GM12878 (cell line): Measurements from ENCODE around the gene CCDC88C. TPM values are rescaled to one million over a fixed set of nuclear protein-coding genes. Genes with fewer than 3 reads are reported as not detected.

Experiments used
- ATAC-seq: fragments of 200-7000 bp; cut with Tn5 transposase; 3 replicates; pipeline ENCODE4 v1.9.1; 2020; ENCODE audit warnings: mild to moderate bottlenecking, moderate library complexity
- BruUV-seq: library from RNA; stranded (reverse); fragments of 400-500 nt; replicated peaks from 2 replicates; lab custom pipeline; 2021; lab: Mats Ljungman, UMichigan
- CTCF ChIA-PET: fragments of 300-600 bp; sonication (Branson Sonifier 250); formaldehyde crosslinking; extraction: SDS; loops from one replicate; lab custom pipeline; 2021; ENCODE audit warnings: inconsistent platforms; lab: Yijun Ruan, JAX
- POLR2A ChIA-PET: fragments of 350-600 bp; formaldehyde crosslinking; extraction: SDS; loops from one replicate; lab custom pipeline; 2021; ENCODE audit warnings: inconsistent platforms; lab: Charles Lee
- RAD21 ChIA-PET: fragments of 300-600 bp; sonication (Branson Sonifier 250); formaldehyde crosslinking; loops from one replicate; lab custom pipeline; 2023; ENCODE audit warnings: antibody characterized with exemption; ENCODE audit not compliant: unreplicated experiment; lab: Charles Lee
- SMC1A ChIA-PET: fragments of 300-600 bp; sonication (Branson Sonifier 250); formaldehyde crosslinking; loops from one replicate; lab custom pipeline; 2023; ENCODE audit not compliant: unreplicated experiment, uncharacterized antibody; lab: Charles Lee
- DNase-seq: peaks from one replicate; pipeline ENCODE4 v3.0.0-alpha.2; 2011; ENCODE audit warnings: low read depth, low spot score
- FAIRE-seq: peaks from 3 replicates; lab custom pipeline; 2011; peaks lifted over from hg19 to GRCh38; lab: Jason Lieb, UNC
- H2AFZ ChIP-seq: 2 replicates; pipeline ENCODE4 v1.6.0; 2011; ENCODE audit warnings: low read depth, low read length, control low read depth; ENCODE audit not compliant: control insufficient read depth
- H3K27ac ChIP-seq: 2 replicates; pipeline ENCODE4 v1.5.1; 2011; ENCODE audit warnings: control low read depth; ENCODE audit not compliant: control insufficient read depth, insufficient read depth
- H3K27me3 ChIP-seq, 2 experiments: replicated peaks in 1 of 2; 2 replicates each; pipeline versions ENCODE4 v1.6.0 to v1.6.1; 2011; ENCODE audit warnings: low read length in 1 of 2; ENCODE audit not compliant: control insufficient read depth in 2 of 2, insufficient read depth in 2 of 2
- H3K36me3 ChIP-seq, 2 experiments: 2 replicates each; pipeline ENCODE4 v1.5.1; 2011; ENCODE audit warnings: low read length in 1 of 2; ENCODE audit not compliant: control insufficient read depth in 2 of 2, insufficient read depth in 2 of 2
- H3K4me1 ChIP-seq: 2 replicates; pipeline ENCODE4 v1.6.1; 2011; ENCODE audit warnings: mild to moderate bottlenecking, low read length, moderate library complexity, mixed read lengths; ENCODE audit not compliant: control insufficient read depth, insufficient read depth
- H3K4me2 ChIP-seq: 2 replicates; pipeline ENCODE4 v1.6.0; 2011; ENCODE audit warnings: control low read depth; ENCODE audit not compliant: control insufficient read depth, insufficient read depth
- H3K4me3 ChIP-seq: fragments of 200-600 bp; sonication (generic); 2 replicates; pipeline ENCODE4 v1.5.1; 2016
- H3K79me2 ChIP-seq: 2 replicates; pipeline ENCODE4 v1.6.0; 2011; ENCODE audit warnings: low read length; ENCODE audit not compliant: control insufficient read depth, insufficient read depth
- H3K9ac ChIP-seq: 2 replicates; pipeline ENCODE4 v1.8.0; 2011; ENCODE audit warnings: low read length, control low read depth, mixed read lengths; ENCODE audit not compliant: control insufficient read depth, insufficient read depth
- H3K9me3 ChIP-seq: replicated peaks from 3 replicates; pipeline ENCODE4 v1.5.1; 2011; ENCODE audit warnings: mild to moderate bottlenecking, low read length; ENCODE audit not compliant: control insufficient read depth, insufficient read depth
- H4K20me1 ChIP-seq: 2 replicates; pipeline ENCODE4 v1.6.0; 2011; ENCODE audit not compliant: control insufficient read depth, insufficient read depth
- EP300 ChIP-seq, 2 experiments: fragments of 150-350 bp in 1 of 2; IDR thresholded peaks; 2 replicates each; pipeline ENCODE4 v1.6.1; 2011 to 2012; ENCODE audit warnings: low read depth in 2 of 2, low read length in 2 of 2, borderline replicate concordance in 1 of 2, improper control_type of control experiment in 1 of 2, inconsistent platforms in 1 of 2; ENCODE audit not compliant: control insufficient read depth in 1 of 2
- IRF3 ChIP-seq: fragments of 450-650 bp; IDR thresholded peaks from 2 replicates; pipeline ENCODE4 v1.6.1; 2014; ENCODE audit warnings: mild to moderate bottlenecking
- KDM1A ChIP-seq: fragments of 200-600 bp; sonication (generic); IDR thresholded peaks from 2 replicates; pipeline ENCODE4 v1.6.1; 2016; ENCODE audit warnings: borderline replicate concordance
- PML ChIP-seq: IDR thresholded peaks from 2 replicates; pipeline ENCODE4 v1.6.1; 2012; ENCODE audit warnings: low read length, inconsistent platforms
- REST ChIP-seq: IDR thresholded peaks from 2 replicates; pipeline ENCODE4 v1.6.1; 2012; ENCODE audit warnings: mild to moderate bottlenecking, low read depth, low read length
- TCF7 ChIP-seq: IDR thresholded peaks from 2 replicates; pipeline ENCODE4 v1.6.1; 2014; ENCODE audit warnings: antibody characterized with exemption, borderline replicate concordance
- USF2 ChIP-seq: IDR thresholded peaks from 2 replicates; pipeline ENCODE4 v1.6.1; 2011; ENCODE audit warnings: low read depth, low read length, improper control_type of control experiment, borderline replicate concordance
- YY1 ChIP-seq: IDR thresholded peaks from 2 replicates; pipeline ENCODE4 v1.6.1; 2011; ENCODE audit warnings: low read depth, mild to moderate bottlenecking, low read length
- ZBTB4 ChIP-seq: fragments of 450-650 bp; formaldehyde crosslinking; IDR thresholded peaks from 2 replicates; pipeline ENCODE4 v1.4.0; 2022; ENCODE audit warnings: mild to moderate bottlenecking, moderate library complexity
- WGBS: methylation state at CpG from one replicate; pipeline ENCODE4 v1.1.6; 2016; ENCODE audit warnings: low lambda C conversion rate; ENCODE audit not compliant: insufficient replicate concordance, insufficient coverage; ENCODE audit errors: missing lambda C conversion rate; 5-methylcytosine and 5-hydroxymethylcytosine counted together
- in situ Hi-C: fragments of 300-500 bp; cut with MboI; formaldehyde crosslinking; loops from 9 replicates; pipeline ENCODE4 v1.14.3; 2018; ENCODE audit warnings: mixed read lengths
- intact Hi-C: fragments of 100-400 bp; cut with micrococcal nuclease; formaldehyde crosslinking; loops from one replicate; pipeline ENCODE4 v1.14.2; 2022; ENCODE audit not compliant: unreplicated experiment
- polyA plus RNA-seq, 11 experiments: library from polyadenylated mRNA; depleted of rRNA in 4 of 11; unstranded in 6 of 11; stranded (reverse) in 5 of 11; fragments of >200 nt; fragmentation: Nextera tagmentation in 4 of 11; fragmentation: Illumina TruSeq in 1 of 11; extraction: Ambion mirVana in 4 of 11; extraction: Trizol in 1 of 11; gene quantifications; 1 replicate in 1 of 11; 2 replicates in 10 of 11; pipeline versions ENCODE4 v1.2.1 to v1.2.3, GENCODE V29; 2011 to 2016; ENCODE audit warnings: inconsistent platforms in 2 of 11, missing spikeins in 2 of 11, low read depth in 1 of 11
- total RNA-seq, 4 experiments: library from RNA; depleted of rRNA in 3 of 4; stranded (reverse); fragments of >200 nt in 3 of 4; fragmentation: Illumina TruSeq in 1 of 4; extraction: Trizol in 1 of 4; gene quantifications; 2 replicates each; pipeline versions ENCODE4 v1.2.1 to v1.2.3, GENCODE V29; 2013 to 2021

CCDC88C gene
- total and polyA plus RNA-seq, 10 of the 15 experiments (the other 5 are each of a cell fraction or from before 2014, with no cell fraction given), result 4.0 to 79.6 (median 36.6) TPM

DNA sequence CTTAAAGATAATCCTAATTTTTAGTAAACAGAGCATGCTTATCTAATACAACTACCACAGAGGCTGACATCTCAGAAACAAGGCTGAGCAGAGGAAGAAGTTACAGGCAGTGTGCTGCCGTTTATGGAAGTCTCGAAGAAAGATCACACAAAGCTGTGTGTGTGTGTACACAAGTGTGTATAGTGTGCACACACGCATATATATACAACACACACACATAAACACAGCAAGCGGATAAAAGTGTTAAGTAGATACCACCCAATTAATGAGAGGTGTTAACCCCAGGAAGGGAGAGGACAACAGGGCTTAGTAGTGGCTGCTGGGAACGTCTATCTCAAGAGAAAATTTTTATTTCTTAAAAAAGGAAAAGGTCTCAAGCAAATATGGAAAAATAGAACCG lies 15.3 kb downstream of the CCDC88C start:
- Histone ChIP-seq H4K20me1 (peaks cover 19% of the 10 kb centered on the region), H3K27ac (no peak overlapping the region; the same call in 1 of the 2 replicates), H3K4me2 (no peak overlapping the region; the same call in 1 of the 2 replicates), H3K4me3 (no peak overlapping the region)
- intact Hi-C loops (no loop called here), in situ Hi-C loops (no loop called here)
- ATAC-seq (no peak), FAIRE-seq (no peak), DNase-seq (no peak)
- WGBS, result 89% methylated on average over 6 of the region's 6 CpGs
- TF ChIP-seq PML, result no peak
- no peak for TF ChIP-seq KDM1A
- TF ChIP-seq TCF7, result no peak
- TF ChIP-seq EP300 (IDR thresholded peaks at IDR 0.05; ENCODE audit: borderline replicate concordance in 1 of 2, control insufficient read depth in 1 of 2, low read depth in 2 of 2, low read length in 2 of 2), result no peak
- TF ChIP-seq YY1, result no peak
- no peak for TF ChIP-seq ZBTB4 (CRISPR knock-in tag)
- no peak for TF ChIP-seq IRF3
- TF ChIP-seq REST, result no peak
- TF ChIP-seq USF2, result no peak
- TF ChIP-seq, all 136 proteins: peak for 0
- ChIA-PET POLR2A (interaction anchor here (0.8 to 1.3 kb wide), 3 partner anchors 8 to 13 kb away, joined by 3 to 5 read pairs (median 3); no protein-coding TSS in a partner anchor), CTCF (interaction anchor here (3.0 to 8.1 kb wide), 2 partner anchors 13 to 46 kb away, joined by 15 to 100 read pairs; partner anchors contain the start of gene CCDC88C), SMC1A (interaction anchor here (1.7 to 6.7 kb wide), 2 partner anchors 11 to 12 kb away, joined by 4 to 131 read pairs; partner anchors contain the start of gene CCDC88C), RAD21 (interaction anchor here (7.4 kb wide), 1 partner anchor 11 kb away, joined by 110 read pairs; no protein-coding TSS in a partner anchor)
- Histone ChIP-seq H3K79me2 (peaks cover 95% of the 10 kb centered on the region), H3K9me3 (no peaks in the 10 kb centered on the region), H3K4me1 (peaks cover 65% of the 10 kb centered on the region), H3K27me3 (no peaks in the 10 kb centered on the region), H3K36me3 (peaks cover 19 to 28% of the 10 kb centered on the region in 2 experiments), H2AFZ (no peak overlapping the region), H3K9ac (no peak overlapping the region)
- BruUV-seq, result no TSS peak
